Heart left ventricle (tissue), 16 donors: ENCODE results near the gene CUX1. TPM values are rescaled to one million over a fixed set of nuclear protein-coding genes. Genes with fewer than 3 reads are reported as not detected.

Experiments
- ATAC-seq, 4 donors: fragments of 200-7000 bp; cut with Tn5 transposase; one replicate each; pipeline ENCODE4 v1.9.1; 2020 to 2022; ENCODE audit warnings: moderate library complexity in 4 of 4, mild to moderate bottlenecking in 3 of 4, moderate number of reproducible peaks in 1 of 4
- DNase-seq, 5 donors: peaks; one replicate each; pipeline ENCODE4 v3.0.0-alpha.2; 2020
- H3K27ac ChIP-seq, 12 donors: fragments of 200-600 bp; sonication (generic) in 4 of 12; one replicate each; pipeline versions ENCODE4 v1.5.0 to v1.8.0; 2016 to 2022; ENCODE audit warnings: mild to moderate bottlenecking in 2 of 12
- H3K27me3 ChIP-seq, 9 donors: fragments of 200-600 bp; sonication (generic) in 2 of 9; one replicate each; pipeline versions ENCODE4 v1.5.1 to v1.8.0; 2016 to 2022; ENCODE audit warnings: mild to moderate bottlenecking in 3 of 9
- H3K36me3 ChIP-seq, 9 donors: fragments of 200-600 bp; sonication (generic) in 2 of 9; one replicate each; pipeline versions ENCODE4 v1.5.0 to v1.8.0; 2018 to 2022; ENCODE audit warnings: mild to moderate bottlenecking in 2 of 9
- H3K4me1 ChIP-seq, 12 donors: fragments of 200-600 bp; sonication (generic) in 4 of 12; one replicate each; pipeline versions ENCODE4 v1.5.0 to v1.8.0; 2016 to 2022; ENCODE audit warnings: mild to moderate bottlenecking in 3 of 12
- H3K4me3 ChIP-seq, 12 donors: fragments of 200-600 bp; sonication (generic) in 4 of 12; one replicate each; pipeline versions ENCODE4 v1.5.0 to v1.8.0; 2017 to 2022; ENCODE audit warnings: mild to moderate bottlenecking in 9 of 12, moderate library complexity in 4 of 12
- H3K9me3 ChIP-seq, 12 donors: fragments of 200-600 bp; sonication (generic) in 4 of 12; one replicate each; pipeline versions ENCODE4 v1.5.0 to v1.8.0; 2016 to 2022; ENCODE audit warnings: mild to moderate bottlenecking in 1 of 12
- CTCF ChIP-seq, 12 donors: fragments of 200-600 bp; sonication (generic) in 4 of 12; IDR thresholded peaks; one replicate each; pipeline versions ENCODE4 v1.5.0 to v1.8.0; 2018 to 2022; ENCODE audit warnings: antibody characterized with exemption in 12 of 12, mild to moderate bottlenecking in 5 of 12
- POLR2A ChIP-seq, 2 donors: fragments of 450-650 bp; IDR thresholded peaks; one replicate each; pipeline ENCODE4 v1.6.1; 2017; ENCODE audit warnings: antibody characterized with exemption in 2 of 2, mild to moderate bottlenecking in 2 of 2, moderate library complexity in 2 of 2
- WGBS, 4 donors: extraction: QIAGEN DNeasy Blood & Tissue Kit in 2 of 4; methylation state at CpG; one replicate each; pipeline versions ENCODE4 v1.1.5 to v1.1.7; 2013 to 2018; 5-methylcytosine and 5-hydroxymethylcytosine counted together
- intact Hi-C, 10 donors: fragments of 100-400 bp; cut with DNase I; formaldehyde crosslinking; loops; one replicate each; pipeline versions ENCODE4 v1.11.1 to v1.14.2; 2022
- polyA plus RNA-seq, 2 donors: library from polyadenylated mRNA; stranded (reverse); fragments of 200-250 nt; gene quantifications; one replicate each; pipeline ENCODE4 v1.2.3, GENCODE V29; 2013
- total RNA-seq, 9 donors: library from RNA; depleted of rRNA in 2 of 9; stranded (reverse); fragments of >200 nt in 2 of 9; fragmentation: NEBNext Ultra II Directional in 3 of 9; extraction: Animal tissue kit (Norgen Biotek cat#: 25700) in 3 of 9; gene quantifications; one replicate each; pipeline versions ENCODE4 v1.1.0 to v1.2.4, GENCODE V29; 2016 to 2023
- donor health status: ischemic (EF 13 %, LVEDD 7.1; RV severe dilation, severe dysfunction).
- donor health status: healthy with polysubstance abuse.
- donor health status: DM: no; HTN: yes; CAD: no.
- donor health status: DM: no; HTN: no; CAD: no.
- donor health status: ischemic (EF 25% LVEDD 6.9; RV normal size, moderate dysfunction).
- donor health status: ischemic (EF 25% LVEDD 5.7; RV mildly dilated, moderate dysfunction).
- donor health status: healthy.
- donor health status: DM: yes; HTN: yes; CAD: no.
- donor health status: ischemic (EF 35%, LVEDD 5.7; RV mildly dilated, moderate dysfunction).
- donor health status: nonischemic (EF 11% LVEDD 7.7; RV severe dilation, severe dysfunction).
- donor health status: DM: yes; HTN: yes; CAD: no.
- donor health status: PGD.
- donor health status: ischemic (EF 29% LVEDD 5.4; RV normal size, mild dysfunction).
- donor health status: nonischemic (EF 23%, LVEDD 6.1; RV moderate dilation, normal function).

The CUX1 gene
- total and polyA plus RNA-seq, 11 donors, result 51.9 to 173 (median 122) TPM

DNA sequence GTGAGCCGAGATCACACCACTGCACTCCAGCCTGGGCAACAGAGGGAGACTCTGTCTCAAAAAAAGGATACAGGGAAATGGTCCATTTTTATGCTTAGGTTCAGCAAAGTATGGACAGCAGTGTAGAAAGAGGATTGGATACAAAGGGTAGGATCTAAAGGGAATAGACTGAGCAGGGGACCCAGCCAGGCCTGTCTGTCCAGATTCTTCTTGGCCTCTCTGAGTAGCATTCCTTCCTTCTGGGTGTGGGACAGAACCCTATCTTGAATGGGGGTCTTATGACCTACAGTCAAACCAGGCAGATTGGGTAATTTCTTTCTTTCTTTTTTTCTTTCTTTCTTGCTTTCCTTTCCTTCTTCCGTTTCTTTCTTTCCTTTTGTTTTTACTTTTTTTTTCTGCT is 494.9 kb downstream of the CUX1 start:
- Histone ChIP-seq H3K4me1 (peaks cover 0 to 5% (median 0%) of the 10 kb centered on the region in 12 donors), H3K27me3 (no peaks in the 10 kb centered on the region), H3K4me3 (no peak overlapping the region), H3K27ac (no peak overlapping the region), H3K9me3 (no peaks in the 10 kb centered on the region), H3K36me3 (peaks cover 0 to 29% (median 0%) of the 10 kb centered on the region in 9 donors)
- intact Hi-C loops, result no loop called here
- ATAC-seq, result no peak
- DNase-seq, result peak in 1 of 5 donors; percentile 12
- 94 to 98% (median 95%) methylated on average over 2 of the region's 2 CpGs for WGBS, 4 donors
- TF ChIP-seq CTCF (IDR thresholded peaks at IDR 0.05) (no peak), POLR2A (IDR thresholded peaks at IDR 0.05) (no peak)

GRCh38 chr7:102313997-102314780 is 496.8 kb downstream of the CUX1 start:
- Histone ChIP-seq H3K27me3 (no peaks in the 10 kb centered on the region), H3K27ac (no peak overlapping the region), H3K4me3 (no peak overlapping the region), H3K4me1 (peaks cover 0 to 9% (median 1%) of the 10 kb centered on the region in 12 donors), H3K36me3 (peaks cover 0 to 25% (median 0%) of the 10 kb centered on the region in 9 donors), H3K9me3 (no peaks in the 10 kb centered on the region)
- 87 to 94% (median 91%) methylated on average over 10 to 22 of the region's 22 CpGs for WGBS, 4 donors
- DNase-seq (no peak), ATAC-seq (no peak)
- intact Hi-C loops, result no loop called here
- TF ChIP-seq POLR2A (IDR thresholded peaks at IDR 0.05), result no peak
- TF ChIP-seq CTCF (IDR thresholded peaks at IDR 0.05), result no peak

GRCh38 chr7:102317231-102318059 is 500.0 kb downstream of the CUX1 start:
- Histone ChIP-seq H3K27me3 (peaks cover 0 to 7% (median 0%) of the 10 kb centered on the region in 9 donors), H3K4me1 (peaks cover 0 to 29% (median 3%) of the 10 kb centered on the region in 12 donors), H3K27ac (no peak overlapping the region), H3K4me3 (no peak overlapping the region), H3K36me3 (peaks cover 0 to 19% (median 0%) of the 10 kb centered on the region in 9 donors), H3K9me3 (no peaks in the 10 kb centered on the region)
- ATAC-seq (no peak), DNase-seq (no peak)
- TF ChIP-seq CTCF (IDR thresholded peaks at IDR 0.05) (no peak), POLR2A (IDR thresholded peaks at IDR 0.05) (no peak)
- intact Hi-C loops, result no loop called here
- WGBS, 4 donors, result 85 to 91% (median 89%) methylated on average over 20 to 24 of the region's 24 CpGs

DNA sequence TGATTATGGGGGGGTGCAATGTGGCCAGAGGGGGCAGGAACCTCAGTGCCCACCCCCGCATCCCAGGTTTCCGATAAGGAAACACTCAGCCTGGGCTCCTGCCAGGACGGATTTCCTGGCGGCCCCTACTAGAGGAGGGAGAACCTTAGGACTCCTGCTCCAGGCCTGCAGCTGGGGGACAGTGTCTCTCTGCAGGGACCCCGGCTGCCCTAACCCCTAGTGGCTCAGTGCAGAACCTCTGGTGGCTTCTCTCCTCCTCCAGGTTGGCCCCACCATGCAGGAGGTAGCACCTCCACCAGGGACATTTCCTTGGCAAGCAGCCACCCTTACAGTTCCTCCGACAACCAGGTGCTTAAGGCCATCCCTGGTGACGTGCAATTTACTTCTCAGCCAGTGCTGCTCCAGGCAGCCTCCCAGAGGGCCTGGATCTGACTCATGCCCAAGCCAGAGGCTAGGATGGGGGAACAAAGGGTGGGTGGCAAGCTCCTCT is 501.1 kb downstream of the CUX1 start:
- intact Hi-C loops, result no loop called here
- peak in 3 of 4 donors; percentile 14 to 75 (median 21) for ATAC-seq
- H3K4me1 ChIP-seq, result peaks cover 0 to 29% (median 3%) of the 10 kb centered on the region in 12 donors
- peak in 2 of 5 donors; percentile 46 to 54 for DNase-seq
- H3K27ac ChIP-seq, result peak overlapping the region in 4 of 12 donors; percentile 8 to 55 (median 32)
- WGBS, 4 donors, result 48 to 69% (median 60%) methylated on average over 4 to 7 of the region's 7 CpGs
- TF ChIP-seq CTCF (IDR thresholded peaks at IDR 0.05) (no peak), POLR2A (IDR thresholded peaks at IDR 0.05) (no peak)
- H3K27me3 ChIP-seq, result peaks cover 0 to 13% (median 0%) of the 10 kb centered on the region in 9 donors
- no peaks in the 10 kb centered on the region for H3K9me3 ChIP-seq
- H3K36me3 ChIP-seq, result peaks cover 0 to 19% (median 0%) of the 10 kb centered on the region in 9 donors
- H3K4me3 ChIP-seq, result no peak overlapping the region
